Measurements from ENCODE around the gene IFNA4. TPM values are rescaled to one million over a fixed set of nuclear protein-coding genes. Genes with fewer than 3 reads are reported as not detected.
"Not testable (repeated sequence)": the region's sequence is repeated elsewhere in the genome, so short reads cannot be mapped to it uniquely, and the experiment has no call there.

The IFNA4 gene
- total RNA-seq, 1 experiment from 2014 or later: not detected

- TF ChIP-seq AFF4 (CRISPR knock-in tag; IDR thresholded peaks at IDR 0.05; ENCODE audit: borderline replicate concordance): no peak
- no peak for TF ChIP-seq STAT6 (CRISPR knock-in tag; conservative IDR thresholded peaks at IDR 0.05; ENCODE audit: low read depth)
- no peak for TF ChIP-seq ZNF671 (CRISPR knock-in tag; IDR thresholded peaks at IDR 0.05)
- TF ChIP-seq EMX1 (CRISPR knock-in tag; IDR thresholded peaks at IDR 0.05): no peak
- TF ChIP-seq USF1 (CRISPR knock-in tag; IDR thresholded peaks at IDR 0.05): no peak
- no peak for TF ChIP-seq CBFB (CRISPR knock-in tag; IDR thresholded peaks at IDR 0.05; ENCODE audit: low read depth)
- no peak for TF ChIP-seq SMAD3 (CRISPR knock-in tag; IDR thresholded peaks at IDR 0.05; ENCODE audit: borderline replicate concordance)
Measured at GRCh38 chr9:21210311-21210710, 22.9 kb upstream of the IFNA4 start (continued).

- H3K9me3 Mint-ChIP-seq; H3K27me3 Mint-ChIP-seq (ENCODE audit: low read depth); H3K4me1 Mint-ChIP-seq; H3K27ac Mint-ChIP-seq; POLR2A ChIA-PET; CTCF ChIA-PET; DNase-seq (ENCODE audit: low spot score); H3K36me3 Mint-ChIP-seq; H3K4me3 Mint-ChIP-seq; ATAC-seq: not testable (repeated sequence)
Measured at GRCh38 chr9:21207043-21207442, 19.7 kb upstream of the IFNA4 start, which contains the start of gene IFNA10. Gene IFNA10, minus strand, starts transcription at chr9:21207143. Its CDS starts 46 bp downstream, at chr9:21207097.

- ATAC-seq (no peak), DNase-seq (ENCODE audit: low spot score) (no peak)
- Mint-ChIP-seq H3K27ac (no peak overlapping the region), H3K4me3 (no peak overlapping the region), H3K27me3 (ENCODE audit: low read depth) (peaks cover 7% of the 10 kb centered on the region; the same call in 1 of the 2 replicates), H3K9me3 (peaks cover 6% of the 10 kb centered on the region; the same call in 1 of the 2 replicates), H3K36me3 (no peaks in the 10 kb centered on the region), H3K4me1 (no peaks in the 10 kb centered on the region)
- ChIA-PET POLR2A (no interaction called here), CTCF (no interaction called here)
- TF ChIP-seq CREB1 (CRISPR knock-in tag; IDR thresholded peaks at IDR 0.05): no peak
- no peak for TF ChIP-seq MYBL2 (CRISPR knock-in tag; IDR thresholded peaks at IDR 0.05)
- TF ChIP-seq TCF7 (CRISPR knock-in tag; IDR thresholded peaks at IDR 0.05; ENCODE audit: low read depth): no peak
- no peak for TF ChIP-seq TP53 (CRISPR knock-in tag; IDR thresholded peaks at IDR 0.05)
Measured at GRCh38 chr9:21205204-21205603, 17.8 kb upstream of the IFNA4 start.

GRCh38 chr9:21202105-21202504 is 14.7 kb upstream of the IFNA4 start, which contains the start of gene IFNA7:
Gene IFNA7, minus strand, starts transcription at chr9:21202205. Its CDS starts 40 bp downstream, at chr9:21202165.
- CTCF ChIA-PET: interaction anchor here (0.5 kb wide), 1 partner anchor 117 kb away, joined by 4 read pairs; no protein-coding TSS in a partner anchor

More at GRCh38 chr9:21202105-21202504, 14.7 kb upstream of the IFNA4 start, which contains the start of gene IFNA7:
- ATAC-seq; H3K4me1 Mint-ChIP-seq; H3K27me3 Mint-ChIP-seq (ENCODE audit: low read depth); H3K36me3 Mint-ChIP-seq; DNase-seq (ENCODE audit: low spot score); H3K9me3 Mint-ChIP-seq; H3K27ac Mint-ChIP-seq; H3K4me3 Mint-ChIP-seq; POLR2A ChIA-PET: not testable (repeated sequence)

Measured in WTC11 (cell line).